IMR-90 (cell line): ENCODE data around the gene RAD23B.
A peak's percentile ranks its signal among the peaks of the same experiment; 100 is the strongest.

Experiments
- BHLHE40 ChIP-seq: fragments of 150-350 bp; IDR thresholded peaks from 2 replicates; pipeline ENCODE4 v1.6.1; 2016; ENCODE audit warnings: mild to moderate bottlenecking, low read depth, low read length
- CEBPB ChIP-seq: IDR thresholded peaks from 2 replicates; pipeline ENCODE4 v1.6.1; 2012; ENCODE audit warnings: low read depth, low read length, improper control_type of control experiment
- FOS ChIP-seq: fragments of 150-350 bp; IDR thresholded peaks from 2 replicates; pipeline ENCODE4 v1.6.1; 2016; ENCODE audit warnings: low read depth, low read length
- MAFK ChIP-seq: IDR thresholded peaks from 2 replicates; pipeline ENCODE4 v1.6.1; 2012; ENCODE audit warnings: low read depth, low read length, improper control_type of control experiment
- MAZ ChIP-seq: IDR thresholded peaks from 2 replicates; pipeline ENCODE4 v1.6.1; 2012; ENCODE audit warnings: low read depth, mild to moderate bottlenecking, low read length, improper control_type of control experiment, moderate library complexity, borderline replicate concordance
- POLR2A ChIP-seq: IDR thresholded peaks from 2 replicates; pipeline ENCODE4 v1.6.1; 2012; ENCODE audit warnings: mild to moderate bottlenecking, low read depth, low read length
- RAD21 ChIP-seq: IDR thresholded peaks from 2 replicates; pipeline ENCODE4 v1.6.1; 2012; ENCODE audit warnings: low read length, improper control_type of control experiment
- RCOR1 ChIP-seq: IDR thresholded peaks from 2 replicates; pipeline ENCODE4 v1.6.1; 2012; ENCODE audit warnings: mild to moderate bottlenecking, low read length, improper control_type of control experiment; ENCODE audit not compliant: insufficient replicate concordance
- SMC3 ChIP-seq: fragments of 150-350 bp; IDR thresholded peaks from 2 replicates; pipeline ENCODE4 v1.6.1; 2016; ENCODE audit warnings: low read depth, mild to moderate bottlenecking, antibody characterized with exemption, low read length, moderate library complexity
- TF ChIP-seq, protein P1 (sequence below): conservative IDR thresholded peaks from 2 replicates; pipeline ENCODE4 v1.5.1; 2012; ENCODE audit warnings: mild to moderate bottlenecking, low read depth, low read length, improper control_type of control experiment
- TF ChIP-seq, protein P2 (sequence below): fragments of 150-350 bp; IDR thresholded peaks from 2 replicates; pipeline ENCODE4 v1.6.1; 2017; ENCODE audit warnings: mild to moderate bottlenecking, antibody characterized with exemption, low read length, low read depth
- TF ChIP-seq, protein P3 (sequence below): fragments of 150-350 bp; IDR thresholded peaks from 2 replicates; pipeline ENCODE4 v1.6.1; 2016; ENCODE audit warnings: low read depth, mild to moderate bottlenecking, low read length, moderate library complexity, borderline replicate concordance

DNA sequence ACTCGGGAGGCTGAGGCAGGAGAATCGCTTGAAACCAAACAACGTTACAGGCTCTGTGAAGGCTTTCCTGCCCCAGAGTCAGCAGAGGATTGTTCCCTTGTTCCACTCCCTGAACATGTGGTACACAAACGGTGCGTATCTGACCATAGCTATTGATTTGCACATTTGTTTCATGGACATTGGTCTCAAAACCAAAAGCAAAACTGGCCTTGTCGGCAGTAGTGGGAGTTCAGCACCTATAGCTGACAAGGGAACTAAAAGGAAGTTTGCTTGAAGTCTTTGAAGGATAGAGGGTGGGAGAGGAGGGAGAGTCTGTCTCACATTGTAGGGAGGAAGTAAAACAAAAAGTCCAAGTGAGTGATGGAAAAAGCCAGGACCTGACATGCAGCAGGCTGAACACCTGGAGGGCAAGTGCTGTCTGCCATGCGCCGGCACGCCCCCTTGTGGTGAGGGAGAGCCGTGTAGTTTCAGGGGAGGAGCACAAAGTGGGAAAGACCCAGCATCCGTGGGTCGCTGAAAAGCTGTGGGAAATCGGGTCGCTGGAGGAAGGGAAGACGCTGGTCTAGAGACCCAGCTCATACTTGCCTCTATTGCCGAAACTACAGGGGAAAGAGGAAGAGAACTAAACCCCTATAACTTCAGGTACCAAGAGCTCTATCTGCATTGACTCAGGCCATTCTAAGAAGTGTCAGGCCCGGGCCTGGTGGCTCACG is 58.0 kb downstream of the RAD23B start:
- TF ChIP-seq, protein P1, sequence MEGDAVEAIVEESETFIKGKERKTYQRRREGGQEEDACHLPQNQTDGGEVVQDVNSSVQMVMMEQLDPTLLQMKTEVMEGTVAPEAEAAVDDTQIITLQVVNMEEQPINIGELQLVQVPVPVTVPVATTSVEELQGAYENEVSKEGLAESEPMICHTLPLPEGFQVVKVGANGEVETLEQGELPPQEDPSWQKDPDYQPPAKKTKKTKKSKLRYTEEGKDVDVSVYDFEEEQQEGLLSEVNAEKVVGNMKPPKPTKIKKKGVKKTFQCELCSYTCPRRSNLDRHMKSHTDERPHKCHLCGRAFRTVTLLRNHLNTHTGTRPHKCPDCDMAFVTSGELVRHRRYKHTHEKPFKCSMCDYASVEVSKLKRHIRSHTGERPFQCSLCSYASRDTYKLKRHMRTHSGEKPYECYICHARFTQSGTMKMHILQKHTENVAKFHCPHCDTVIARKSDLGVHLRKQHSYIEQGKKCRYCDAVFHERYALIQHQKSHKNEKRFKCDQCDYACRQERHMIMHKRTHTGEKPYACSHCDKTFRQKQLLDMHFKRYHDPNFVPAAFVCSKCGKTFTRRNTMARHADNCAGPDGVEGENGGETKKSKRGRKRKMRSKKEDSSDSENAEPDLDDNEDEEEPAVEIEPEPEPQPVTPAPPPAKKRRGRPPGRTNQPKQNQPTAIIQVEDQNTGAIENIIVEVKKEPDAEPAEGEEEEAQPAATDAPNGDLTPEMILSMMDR, result peak; percentile 79
- TF ChIP-seq SMC3 (peak; percentile 64), CEBPB (no peak), POLR2A (no peak), MAFK (0 out of 2 replicates have a peak, but pooled peaks have one; percentile 1), BHLHE40 (no peak), RCOR1 (no peak), FOS (no peak), MAZ (no peak), RAD21 (peak; percentile 68)
- TF ChIP-seq, protein P2, sequence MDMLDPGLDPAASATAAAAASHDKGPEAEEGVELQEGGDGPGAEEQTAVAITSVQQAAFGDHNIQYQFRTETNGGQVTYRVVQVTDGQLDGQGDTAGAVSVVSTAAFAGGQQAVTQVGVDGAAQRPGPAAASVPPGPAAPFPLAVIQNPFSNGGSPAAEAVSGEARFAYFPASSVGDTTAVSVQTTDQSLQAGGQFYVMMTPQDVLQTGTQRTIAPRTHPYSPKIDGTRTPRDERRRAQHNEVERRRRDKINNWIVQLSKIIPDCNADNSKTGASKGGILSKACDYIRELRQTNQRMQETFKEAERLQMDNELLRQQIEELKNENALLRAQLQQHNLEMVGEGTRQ, result no peak
- TF ChIP-seq, protein P3, sequence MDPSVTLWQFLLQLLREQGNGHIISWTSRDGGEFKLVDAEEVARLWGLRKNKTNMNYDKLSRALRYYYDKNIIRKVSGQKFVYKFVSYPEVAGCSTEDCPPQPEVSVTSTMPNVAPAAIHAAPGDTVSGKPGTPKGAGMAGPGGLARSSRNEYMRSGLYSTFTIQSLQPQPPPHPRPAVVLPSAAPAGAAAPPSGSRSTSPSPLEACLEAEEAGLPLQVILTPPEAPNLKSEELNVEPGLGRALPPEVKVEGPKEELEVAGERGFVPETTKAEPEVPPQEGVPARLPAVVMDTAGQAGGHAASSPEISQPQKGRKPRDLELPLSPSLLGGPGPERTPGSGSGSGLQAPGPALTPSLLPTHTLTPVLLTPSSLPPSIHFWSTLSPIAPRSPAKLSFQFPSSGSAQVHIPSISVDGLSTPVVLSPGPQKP, result no peak
